ENCODE data around the gene SERPINB8.

The SERPINB8 gene

DNA sequence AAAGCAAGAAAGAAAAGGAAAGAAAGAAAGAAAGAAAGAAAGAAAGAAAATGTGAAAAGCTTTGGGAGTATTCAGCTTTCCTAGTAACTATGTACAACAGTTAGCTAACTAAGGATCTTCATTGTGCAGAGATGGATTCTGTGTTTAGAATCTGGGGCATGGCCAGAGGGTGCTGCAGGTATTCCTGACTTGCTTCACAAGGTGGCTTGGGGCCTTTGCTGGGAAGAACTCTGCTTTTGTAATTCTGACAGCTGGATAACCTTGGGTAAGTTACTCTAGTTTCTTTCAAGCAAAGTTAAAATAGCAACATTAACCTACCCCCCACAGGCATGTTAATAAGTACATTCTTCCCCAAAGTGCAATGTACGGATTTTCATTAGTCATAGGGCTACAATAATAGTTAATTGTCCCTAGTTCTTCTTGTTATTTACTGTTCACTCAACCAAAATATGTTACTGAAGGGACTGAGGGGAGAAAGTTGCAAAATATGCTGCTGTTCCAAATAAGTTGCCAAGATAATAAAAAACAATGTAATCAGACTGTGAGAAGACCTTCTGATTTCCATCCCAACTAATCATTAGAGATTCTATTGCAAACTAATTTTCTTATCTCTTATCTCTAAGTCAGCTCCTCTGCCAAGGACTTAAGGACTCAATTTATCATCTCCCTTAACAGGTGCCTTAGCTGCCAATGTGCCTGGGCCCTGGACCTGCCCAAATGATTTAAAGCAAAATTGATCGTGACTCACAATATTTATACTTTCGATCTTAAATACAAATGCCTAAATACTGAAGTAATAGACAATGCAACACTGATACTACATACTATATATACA lies 50.3 kb downstream of the SERPINB8 start:
- DNase-seq = no peak

DNA sequence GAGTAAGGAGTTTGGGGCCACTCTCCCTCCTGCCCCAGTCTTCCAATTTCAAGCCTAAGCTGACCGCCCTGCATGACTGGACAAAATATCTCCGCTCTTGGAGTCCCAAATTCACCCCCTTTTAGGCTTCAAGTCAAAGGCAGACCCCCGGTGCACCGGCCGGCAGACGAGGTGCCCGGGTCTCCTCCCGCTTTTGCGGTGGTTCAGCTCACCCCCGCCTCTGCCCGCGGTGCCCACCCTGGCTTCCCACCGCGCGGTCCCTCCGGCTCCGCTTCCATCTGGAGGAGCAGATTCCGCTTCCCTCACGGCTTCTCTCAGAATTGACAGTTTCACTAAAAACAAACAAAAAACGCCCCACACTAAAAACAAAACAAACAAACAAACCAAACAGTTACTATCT lies 56.5 kb downstream of the SERPINB8 start:
- no peak for DNase-seq

DNA sequence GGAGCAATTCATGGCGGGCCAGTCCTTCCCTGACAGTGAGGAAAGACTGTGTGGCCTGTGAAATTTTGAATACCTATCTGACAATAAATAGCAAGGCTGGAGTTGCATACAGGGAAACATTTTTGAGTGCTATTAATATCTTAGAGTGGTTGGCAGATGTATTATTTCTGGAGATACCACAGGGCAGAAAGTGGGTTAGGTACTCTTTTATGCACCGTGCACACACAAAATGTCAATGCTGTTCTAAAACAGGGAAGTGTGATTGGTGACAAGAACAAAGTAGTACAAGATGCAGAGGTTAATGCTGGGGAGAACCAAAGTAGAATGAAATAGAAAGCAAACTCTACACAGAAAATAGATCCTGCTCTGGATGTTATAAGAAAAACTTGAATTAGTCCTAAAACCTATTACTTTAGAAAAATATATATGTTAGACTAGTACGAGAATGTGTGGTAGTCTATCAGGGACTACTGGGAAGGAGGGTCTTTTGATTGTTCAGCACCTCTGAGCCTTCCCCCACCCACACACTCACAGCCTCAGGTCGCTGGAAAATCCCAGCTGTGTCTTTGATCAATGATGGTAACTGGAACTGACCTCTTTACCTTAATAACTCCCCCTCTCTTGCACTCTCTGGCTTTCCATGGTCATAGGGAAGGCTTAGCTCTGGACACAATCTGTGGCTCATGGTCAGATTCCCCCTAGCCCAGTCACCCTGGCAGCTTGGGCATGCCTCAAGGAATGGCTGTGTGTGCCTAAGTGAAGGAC lies 58.2 kb downstream of the SERPINB8 start:
- DNase-seq = no peak

DNA sequence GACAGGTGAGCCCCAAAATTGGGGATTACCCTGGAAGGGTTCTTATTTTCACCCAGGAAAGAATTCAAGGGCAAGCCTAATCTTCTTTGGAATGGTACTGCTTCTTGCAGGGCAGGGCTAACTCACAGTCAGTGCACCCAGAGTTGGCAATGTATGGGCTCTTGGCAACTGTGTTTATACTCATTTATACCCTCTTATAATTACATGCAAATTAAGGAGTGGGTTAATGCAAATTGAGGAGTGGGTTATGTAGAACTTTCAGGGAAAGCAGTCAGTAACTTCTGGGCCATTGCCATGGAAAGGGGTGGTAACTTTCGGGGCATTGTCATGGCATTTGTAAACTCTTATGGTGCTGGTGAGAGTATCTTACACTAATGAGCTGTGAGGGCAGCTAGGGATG lies 59.2 kb downstream of the SERPINB8 start:
- DNase-seq = no peak

DNA sequence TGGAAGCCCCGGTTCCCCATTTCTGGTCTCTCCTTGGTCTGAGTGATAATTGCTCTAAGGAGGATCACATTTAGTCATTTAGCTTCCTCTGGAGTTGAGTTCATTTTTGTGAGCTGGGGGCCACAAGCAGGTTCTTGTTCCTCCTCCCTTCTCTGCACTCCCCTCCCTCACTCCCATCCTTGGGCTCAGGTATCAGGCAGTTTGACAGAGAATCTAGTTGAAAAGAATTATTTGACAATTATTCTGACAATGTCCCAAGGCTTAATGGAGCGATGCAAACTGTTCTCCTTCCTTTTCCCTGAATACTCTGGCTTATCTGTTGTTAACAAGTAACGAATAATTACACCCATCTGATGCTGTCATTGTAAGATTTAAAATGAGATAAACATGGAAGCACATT lies 61.5 kb downstream of the SERPINB8 start:
- no peak for DNase-seq

DNA sequence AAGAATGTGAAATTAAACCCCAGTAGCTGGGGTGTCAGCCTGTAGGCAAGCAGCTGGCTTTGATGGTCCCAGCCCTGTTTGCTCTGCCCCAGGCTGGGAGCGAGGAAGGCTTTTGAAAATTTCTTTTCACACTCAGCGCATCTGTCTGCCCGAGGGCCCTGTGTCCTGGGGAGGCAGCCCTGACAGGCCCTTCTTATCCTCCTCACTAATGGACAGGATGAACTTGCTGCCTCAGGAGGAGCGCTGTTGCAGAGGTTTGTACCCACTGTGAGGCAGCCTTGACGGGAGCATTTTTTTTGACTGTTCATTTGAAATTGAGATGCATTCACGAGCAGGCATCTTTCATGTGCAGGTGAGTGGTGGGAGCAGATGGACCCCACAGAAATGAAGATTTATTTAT lies 62.4 kb downstream of the SERPINB8 start:
- no peak for DNase-seq

DNA sequence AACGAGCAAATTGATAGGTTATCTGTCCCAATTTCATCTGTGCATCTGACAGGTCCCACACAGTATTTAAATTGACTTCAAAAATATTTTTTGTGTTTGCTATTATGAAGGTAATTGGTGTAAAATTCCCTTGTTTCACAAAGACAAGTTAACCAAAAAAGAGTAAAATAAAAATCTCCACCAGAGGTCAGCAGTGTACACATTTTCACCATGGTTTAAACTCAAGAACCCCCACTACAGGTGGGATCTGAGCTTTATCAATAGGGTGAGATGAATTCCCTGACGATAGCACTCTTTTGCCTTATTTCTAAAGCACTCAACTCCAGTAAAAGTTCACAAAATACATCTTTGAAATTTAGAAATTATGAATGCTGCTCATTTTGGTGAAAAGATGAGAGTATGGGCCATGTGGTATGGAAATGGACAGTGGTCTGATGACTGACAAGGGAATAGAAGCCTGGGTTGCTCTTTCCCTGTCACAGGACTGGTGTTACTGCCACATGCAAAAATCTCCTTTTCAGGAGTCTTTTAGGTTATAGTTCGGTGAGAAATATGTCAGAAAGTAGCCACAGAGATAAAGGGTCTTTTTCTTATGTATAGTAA lies 68.0 kb downstream of the SERPINB8 start:
- DNase-seq = no peak
